ENCODE data around the gene SPEG.

SPEG gene

DNA sequence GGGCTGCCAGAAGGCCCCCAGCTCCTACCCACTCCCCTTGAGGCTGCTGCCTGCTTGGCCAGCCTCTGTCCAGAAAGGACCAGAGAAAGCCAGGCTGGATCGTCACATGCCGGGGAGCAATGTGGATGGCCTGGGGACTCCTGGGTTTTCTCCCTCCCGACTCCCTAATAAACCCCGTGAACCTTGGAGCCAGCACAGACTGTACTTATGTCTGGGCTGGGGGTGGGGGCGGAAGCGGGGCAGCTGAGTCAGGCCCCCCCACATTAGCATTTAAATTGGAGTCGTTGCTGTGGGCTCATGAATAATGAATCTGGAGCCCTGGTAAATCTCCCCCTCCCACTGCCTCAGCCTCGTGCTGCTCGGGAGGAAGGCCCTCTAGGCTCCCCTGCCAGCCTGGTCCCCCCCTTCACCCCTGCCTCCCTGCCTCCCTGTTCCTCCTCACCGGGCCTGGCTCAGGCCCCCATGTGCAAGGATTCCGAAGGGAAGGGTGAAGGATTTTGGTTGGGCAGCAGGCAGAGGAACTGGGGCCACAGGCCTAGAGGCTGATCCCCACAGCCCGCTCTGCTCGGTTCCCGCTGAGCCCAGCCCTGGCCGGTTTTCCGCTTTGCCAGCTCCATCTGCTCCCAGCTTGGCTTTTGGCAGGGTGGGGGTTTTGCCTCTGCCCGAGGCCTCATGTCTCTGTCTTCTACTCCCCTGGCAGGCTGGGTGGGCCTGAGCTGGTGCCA lies 72.3 kb downstream of the SPEG start:
- DNase-seq (ENCODE audit: low read depth) = no peak
- no peak overlapping the region for H3K4me3 ChIP-seq (ENCODE audit: control insufficient read depth, low read depth, low read length)
- TF ChIP-seq, protein P1, sequence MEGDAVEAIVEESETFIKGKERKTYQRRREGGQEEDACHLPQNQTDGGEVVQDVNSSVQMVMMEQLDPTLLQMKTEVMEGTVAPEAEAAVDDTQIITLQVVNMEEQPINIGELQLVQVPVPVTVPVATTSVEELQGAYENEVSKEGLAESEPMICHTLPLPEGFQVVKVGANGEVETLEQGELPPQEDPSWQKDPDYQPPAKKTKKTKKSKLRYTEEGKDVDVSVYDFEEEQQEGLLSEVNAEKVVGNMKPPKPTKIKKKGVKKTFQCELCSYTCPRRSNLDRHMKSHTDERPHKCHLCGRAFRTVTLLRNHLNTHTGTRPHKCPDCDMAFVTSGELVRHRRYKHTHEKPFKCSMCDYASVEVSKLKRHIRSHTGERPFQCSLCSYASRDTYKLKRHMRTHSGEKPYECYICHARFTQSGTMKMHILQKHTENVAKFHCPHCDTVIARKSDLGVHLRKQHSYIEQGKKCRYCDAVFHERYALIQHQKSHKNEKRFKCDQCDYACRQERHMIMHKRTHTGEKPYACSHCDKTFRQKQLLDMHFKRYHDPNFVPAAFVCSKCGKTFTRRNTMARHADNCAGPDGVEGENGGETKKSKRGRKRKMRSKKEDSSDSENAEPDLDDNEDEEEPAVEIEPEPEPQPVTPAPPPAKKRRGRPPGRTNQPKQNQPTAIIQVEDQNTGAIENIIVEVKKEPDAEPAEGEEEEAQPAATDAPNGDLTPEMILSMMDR (conservative IDR thresholded peaks at IDR 0.05; ENCODE audit: control insufficient read depth, insufficient read depth, low read depth, low read length) = no peak

- TF ChIP-seq, protein P1 (conservative IDR thresholded peaks at IDR 0.05; ENCODE audit: control insufficient read depth, insufficient read depth, low read depth, low read length) = no peak
- no peak for DNase-seq (ENCODE audit: low read depth)
- no peak overlapping the region for H3K4me3 ChIP-seq (ENCODE audit: control insufficient read depth, low read depth, low read length)
Observed at GRCh38 chr2:219507581-219508443, 73.2 kb downstream of the SPEG start.

GRCh38 chr2:219508444-219508734 lies 73.7 kb downstream of the SPEG start:
- TF ChIP-seq, protein P1 (conservative IDR thresholded peaks at IDR 0.05; ENCODE audit: control insufficient read depth, insufficient read depth, low read depth, low read length) = no peak
- no peak for DNase-seq (ENCODE audit: low read depth)
- no peak overlapping the region for H3K4me3 ChIP-seq (ENCODE audit: control insufficient read depth, low read depth, low read length)

DNA sequence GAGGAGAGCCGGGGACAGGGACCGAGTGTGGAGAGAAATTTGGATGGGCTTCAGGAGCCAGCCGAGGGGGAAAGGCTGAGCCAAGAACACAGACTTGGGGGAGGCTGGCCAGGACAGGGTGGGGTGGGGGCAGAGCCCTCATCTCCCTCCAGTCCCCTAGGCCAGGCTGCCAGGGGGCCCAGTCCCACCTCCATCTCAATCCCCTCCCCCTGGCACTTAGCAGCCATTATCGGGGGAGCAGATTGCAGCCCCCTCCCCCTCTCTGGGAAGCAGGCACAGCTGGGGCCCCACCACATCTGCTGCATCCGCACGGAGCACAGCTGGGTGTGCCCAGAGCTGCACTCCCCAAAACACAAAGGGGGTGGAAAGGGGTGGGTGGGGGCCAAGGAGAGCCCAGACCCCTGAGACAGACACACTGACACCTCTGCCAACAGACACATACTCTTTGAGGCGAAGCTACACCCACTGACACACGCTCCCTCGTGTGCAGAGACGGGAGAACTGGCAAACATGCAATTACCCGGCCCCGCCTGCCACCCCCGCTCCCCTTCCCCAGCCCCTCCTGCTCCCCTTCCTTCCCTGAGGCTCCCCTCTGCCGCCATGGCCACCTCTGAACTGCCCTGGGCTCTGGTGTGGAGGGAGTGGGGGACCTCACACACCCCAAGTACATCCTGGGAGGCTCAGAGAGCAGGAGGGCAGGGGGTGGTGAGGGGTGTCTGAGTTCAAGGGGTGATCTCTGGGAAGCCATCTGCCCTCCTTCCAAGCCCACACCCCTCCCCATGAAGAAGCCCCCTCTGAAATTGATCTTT lies 74.5 kb downstream of the SPEG start:
- TF ChIP-seq, protein P1 (conservative IDR thresholded peaks at IDR 0.05; ENCODE audit: control insufficient read depth, insufficient read depth, low read depth, low read length) = no peak
- no peak for DNase-seq (ENCODE audit: low read depth)
- H3K4me3 ChIP-seq (ENCODE audit: control insufficient read depth, low read depth, low read length) = no peak overlapping the region

- DNase-seq (ENCODE audit: low read depth) = peak; percentile 42
- TF ChIP-seq, protein P1 (conservative IDR thresholded peaks at IDR 0.05; ENCODE audit: control insufficient read depth, insufficient read depth, low read depth, low read length) = peak; percentile 74
- peak overlapping the region; percentile 9 for H3K4me3 ChIP-seq (ENCODE audit: control insufficient read depth, low read depth, low read length)
Observed at GRCh38 chr2:219509780-219510511, 75.3 kb downstream of the SPEG start.

Data from fibroblast of mammary gland (primary cell).